H1 (cell line): ENCODE data around the gene GALNT17. TPM values are rescaled to one million over a fixed set of nuclear protein-coding genes. Genes with fewer than 3 reads are reported as not detected.

Experiments
- CTCF ChIA-PET: fragments of 300-600 bp; sonication (Branson Sonifier 250); formaldehyde crosslinking; loops from one replicate; lab custom pipeline; 2021; ENCODE audit not compliant: partially characterized antibody; lab: Charles Lee
- POLR2A ChIA-PET: fragments of 300-600 bp; sonication (Branson Sonifier 250); formaldehyde crosslinking; loops from one replicate; lab custom pipeline; 2021; ENCODE audit warnings: inconsistent platforms; ENCODE audit not compliant: partially characterized antibody; lab: Charles Lee
- DNase-seq, 2 experiments: peaks; one replicate each; pipeline versions ENCODE4 v3.0.0 to v3.0.0-alpha.2; 2010 to 2022; ENCODE audit warnings: low spot score in 2 of 2, low read depth in 1 of 2, mixed read lengths in 1 of 2
- FAIRE-seq: peaks from 2 replicates; lab custom pipeline; 2011; peaks lifted over from hg19 to GRCh38; lab: Jason Lieb, UNC
- H2AFZ ChIP-seq: 2 replicates; pipeline ENCODE4 v1.8.1; 2012; ENCODE audit warnings: low read length, inconsistent platforms
- H2AK5ac ChIP-seq: 2 replicates; pipeline ENCODE4 v1.6.1; 2013; ENCODE audit warnings: low read depth, low read length
- H2BK120ac ChIP-seq: replicated peaks from 2 replicates; pipeline ENCODE3; 2013; ENCODE audit warnings: low read depth, low read length, inconsistent platforms
- H2BK12ac ChIP-seq: 2 replicates; pipeline ENCODE4 v1.6.1; 2013; ENCODE audit warnings: low read depth, low read length
- H2BK15ac ChIP-seq: 2 replicates; pipeline ENCODE4 v1.6.1; 2013; ENCODE audit warnings: low read length
- H2BK20ac ChIP-seq: 2 replicates; pipeline ENCODE4 v1.6.1; 2013; ENCODE audit warnings: low read length
- H2BK5ac ChIP-seq: 2 replicates; pipeline ENCODE4 v1.6.1; 2013; ENCODE audit warnings: low read depth, low read length
- H3K14ac ChIP-seq: 2 replicates; pipeline ENCODE4 v1.6.1; 2013; ENCODE audit warnings: inconsistent platforms; ENCODE audit not compliant: insufficient read length
- H3K18ac ChIP-seq: 2 replicates; pipeline ENCODE4 v1.6.1; 2013; ENCODE audit warnings: low read length; ENCODE audit errors: extremely low read depth
- H3K23ac ChIP-seq: 2 replicates; pipeline ENCODE4 v1.6.1; 2013; ENCODE audit warnings: inconsistent platforms; ENCODE audit not compliant: insufficient read length
- H3K23me2 ChIP-seq: 2 replicates; pipeline ENCODE4 v1.6.1; 2013; ENCODE audit warnings: low read depth, low read length
- H3K27ac ChIP-seq: 2 replicates; pipeline ENCODE4 v1.6.1; 2011; ENCODE audit warnings: low read depth, low read length, inconsistent platforms
- H3K27me3 ChIP-seq, 4 experiments: replicated peaks in 1 of 4; 1 replicate in 1 of 4; 2 replicates in 3 of 4; pipeline versions ENCODE4 v1.6.1 to v1.8.1; 2011 to 2013; ENCODE audit warnings: low read length in 3 of 4, mild to moderate bottlenecking in 3 of 4, inconsistent platforms in 2 of 4, mixed read lengths in 2 of 4, moderate library complexity in 1 of 4; ENCODE audit not compliant: control insufficient read depth in 3 of 4, insufficient read depth in 3 of 4; ENCODE audit errors: extremely low read depth in 1 of 4
- H3K36me3 ChIP-seq, 4 experiments: 2 replicates each; pipeline versions ENCODE4 v1.6.1 to v1.8.1; 2011 to 2013; ENCODE audit warnings: mild to moderate bottlenecking in 4 of 4, low read length in 3 of 4, moderate library complexity in 2 of 4, control low read depth in 1 of 4, inconsistent platforms in 1 of 4; ENCODE audit not compliant: insufficient read depth in 4 of 4, control insufficient read depth in 2 of 4
- H3K4ac ChIP-seq: replicated peaks from 2 replicates; pipeline ENCODE3; 2013; ENCODE audit warnings: low read length, low read depth, mixed read lengths, inconsistent platforms; ENCODE audit not compliant: insufficient read length
- H3K4me1 ChIP-seq, 4 experiments: replicated peaks in 1 of 4; 1 replicate in 1 of 4; 2 replicates in 3 of 4; pipeline versions ENCODE4 v1.6.1 to v1.8.1; 2011 to 2013; ENCODE audit warnings: low read length in 3 of 4, inconsistent platforms in 2 of 4, mixed read lengths in 1 of 4; ENCODE audit not compliant: insufficient read depth in 4 of 4, control insufficient read depth in 3 of 4
- H3K4me2 ChIP-seq, 2 experiments: 2 replicates each; pipeline versions ENCODE4 v1.6.1 to v1.8.1; 2011 to 2013; ENCODE audit warnings: low read depth in 2 of 2, low read length in 2 of 2, control low read depth in 1 of 2, inconsistent platforms in 1 of 2, mild to moderate bottlenecking in 1 of 2; ENCODE audit not compliant: insufficient read depth in 1 of 2
- H3K4me3 ChIP-seq, 4 experiments: fragments of 200-600, 300-600 bp in 1 of 4; sonication (generic), shearing (Covaris generic), sonication (Bioruptor Twin) in 1 of 4; 2 replicates each; pipeline versions ENCODE4 v1.5.1 to v1.8.1; 2011 to 2016; ENCODE audit warnings: low read length in 4 of 4, low read depth in 3 of 4, control low read depth in 2 of 4, inconsistent platforms in 2 of 4, mild to moderate bottlenecking in 2 of 4, mixed read lengths in 1 of 4, moderate library complexity in 1 of 4; ENCODE audit not compliant: insufficient read depth in 2 of 4; ENCODE audit errors: extremely low read depth in 1 of 4
- H3K56ac ChIP-seq: replicated peaks from 2 replicates; pipeline ENCODE3; 2013; ENCODE audit warnings: low read depth, mild to moderate bottlenecking, mixed read lengths, low read length, inconsistent platforms; ENCODE audit not compliant: insufficient read length
- H3K79me1 ChIP-seq: 2 replicates; pipeline ENCODE4 v1.6.1; 2013; ENCODE audit warnings: low read depth, low read length, control low read depth
- H3K79me2 ChIP-seq, 2 experiments: 2 replicates each; pipeline versions ENCODE4 v1.6.1 to v1.8.1; 2012 to 2013; ENCODE audit warnings: low read length in 2 of 2, mild to moderate bottlenecking in 2 of 2, inconsistent platforms in 1 of 2; ENCODE audit not compliant: insufficient read depth in 2 of 2, control insufficient read depth in 1 of 2
- H3K9ac ChIP-seq, 4 experiments: replicated peaks in 1 of 4; 1 replicate in 1 of 4; 2 replicates in 3 of 4; pipeline versions ENCODE4 v1.6.1 to v1.8.1; 2011 to 2013; ENCODE audit warnings: low read depth in 3 of 4, low read length in 3 of 4, control low read depth in 2 of 4, mild to moderate bottlenecking in 2 of 4, moderate library complexity in 2 of 4, inconsistent platforms in 1 of 4; ENCODE audit errors: extremely low read depth in 1 of 4
- H3K9me3 ChIP-seq, 2 experiments: 2 replicates each; pipeline versions ENCODE4 v1.6.1 to v1.8.1; 2012 to 2013; ENCODE audit warnings: mild to moderate bottlenecking in 2 of 2, moderate library complexity in 2 of 2, control low read depth in 1 of 2, inconsistent platforms in 1 of 2, low read depth in 1 of 2, low read length in 1 of 2, mixed read lengths in 1 of 2; ENCODE audit not compliant: insufficient read depth in 2 of 2
- H4K20me1 ChIP-seq, 2 experiments: replicated peaks in 1 of 2; 2 replicates each; pipeline versions ENCODE3 to v1.8.1; 2011 to 2013; ENCODE audit warnings: inconsistent platforms in 2 of 2, low read length in 2 of 2, mild to moderate bottlenecking in 1 of 2; ENCODE audit not compliant: insufficient read depth in 2 of 2, control insufficient read depth in 1 of 2
- H4K5ac ChIP-seq: 2 replicates; pipeline ENCODE4 v1.6.1; 2013; ENCODE audit warnings: low read length, low read depth, mixed read lengths, inconsistent platforms; ENCODE audit not compliant: insufficient read length
- H4K8ac ChIP-seq: 2 replicates; pipeline ENCODE4 v1.8.0; 2013; ENCODE audit warnings: mild to moderate bottlenecking, moderate library complexity, low read length, inconsistent platforms; ENCODE audit not compliant: insufficient read depth; ENCODE audit errors: extremely low read depth
- H4K91ac ChIP-seq: replicated peaks from 2 replicates; pipeline ENCODE3; 2013; ENCODE audit warnings: low read length, mixed read lengths, inconsistent platforms; ENCODE audit not compliant: insufficient read length
- ATF2 ChIP-seq: IDR thresholded peaks from 2 replicates; pipeline ENCODE4 v1.6.1; 2012; ENCODE audit warnings: low read length, inconsistent platforms
- BRCA1 ChIP-seq: IDR thresholded peaks from 2 replicates; pipeline ENCODE4 v1.6.1; 2012; ENCODE audit warnings: low read depth, low read length, improper control_type of control experiment
- CBX5 ChIP-seq: fragments of 300-800, 300-1000 bp; sonication (generic); IDR thresholded peaks from 2 replicates; pipeline ENCODE4 v1.7.1; 2016; ENCODE audit warnings: antibody characterized with exemption, low read length, low read depth
- CBX8 ChIP-seq: fragments of 300-800, 300-1000 bp; sonication (generic); IDR thresholded peaks from 2 replicates; pipeline ENCODE4 v1.7.1; 2016; ENCODE audit warnings: low read depth, low read length, borderline replicate concordance
- CEBPB ChIP-seq: IDR thresholded peaks from 2 replicates; pipeline ENCODE4 v1.6.1; 2012; ENCODE audit warnings: low read depth, low read length
- FOSL1 ChIP-seq: IDR thresholded peaks from 2 replicates; pipeline ENCODE4 v1.6.1; 2011; ENCODE audit warnings: mild to moderate bottlenecking, low read depth, low read length, moderate library complexity; ENCODE audit not compliant: insufficient read depth
- JUND ChIP-seq: IDR thresholded peaks from 2 replicates; pipeline ENCODE4 v1.6.1; 2011; ENCODE audit warnings: mild to moderate bottlenecking, improper control_type of control experiment, low read length
- NRF1 ChIP-seq: IDR thresholded peaks from 2 replicates; pipeline ENCODE4 v1.6.1; 2011; ENCODE audit warnings: mild to moderate bottlenecking, low read depth, low read length, improper control_type of control experiment
- PHF8 ChIP-seq: fragments of 200-600 bp; sonication (generic); conservative IDR thresholded peaks from 2 replicates; pipeline ENCODE4 v1.7.1; 2012; ENCODE audit warnings: low read depth, mild to moderate bottlenecking, inconsistent platforms, low read length, moderate library complexity
- RXRA ChIP-seq: IDR thresholded peaks from 2 replicates; pipeline ENCODE4 v1.6.1; 2011; ENCODE audit warnings: low read depth, mild to moderate bottlenecking, low read length, moderate library complexity; ENCODE audit not compliant: insufficient read depth
- SIRT6 ChIP-seq: IDR thresholded peaks from one replicate; pipeline ENCODE4 v1.7.1; 2012; ENCODE audit warnings: low read length, inconsistent platforms
- SIX5 ChIP-seq: IDR thresholded peaks from 2 replicates; pipeline ENCODE4 v1.6.1; 2011; ENCODE audit warnings: mild to moderate bottlenecking, low read depth, low read length
- WGBS, 2 experiments: shearing (Covaris generic) in 1 of 2; methylation state at CpG; one replicate each; pipeline versions ENCODE4 v1.1.6 to v1.1.7; 2013 to 2015; ENCODE audit warnings: low lambda C conversion rate in 2 of 2, mixed read lengths in 2 of 2, inconsistent platforms in 1 of 2, low coverage in 1 of 2, missing lambda C conversion rate in 1 of 2; ENCODE audit not compliant: insufficient replicate concordance in 2 of 2, insufficient coverage in 1 of 2, insufficient read length in 1 of 2; ENCODE audit errors: extremely low coverage in 1 of 2, missing lambda C conversion rate in 1 of 2; 5-methylcytosine and 5-hydroxymethylcytosine counted together
- polyA plus RNA-seq, 7 experiments: library from polyadenylated mRNA; depleted of rRNA in 3 of 7; stranded (reverse) in 5 of 7; unstranded in 2 of 7; fragments of >200 nt in 5 of 7; fragments of 200-250 nt in 2 of 7; gene quantifications; 1 replicate in 5 of 7; 2 replicates in 1 of 7; 4 replicates in 1 of 7; pipeline versions ENCODE4 v1.2.1 to v1.2.3, GENCODE V29; 2011 to 2013; ENCODE audit warnings: missing spikeins in 2 of 7, mixed read lengths in 2 of 7
- total RNA-seq: library from RNA; stranded (reverse); fragmentation: NEBNext Ultra II Directional; extraction: Animal tissue kit (Norgen Biotek cat#: 25700); gene quantifications from 2 replicates; pipeline ENCODE4 v1.2.1, GENCODE V29; 2021
- TF ChIP-seq, protein P1 (sequence below): IDR thresholded peaks from 2 replicates; pipeline ENCODE4 v1.6.1; 2012; ENCODE audit warnings: inconsistent platforms

The GALNT17 gene
- total and polyA plus RNA-seq, 2 of the 8 experiments (the other 6 are each of a cell fraction or from before 2014, with no cell fraction given): 37.7 to 47.0 TPM

GRCh38 chr7:71649812-71650211 lies 517.9 kb downstream of the GALNT17 start:
- no peaks in the 10 kb centered on the region for H3K23me2 ChIP-seq
- TF ChIP-seq CBX8: no peak
- no peak for TF ChIP-seq PHF8
- no peak for TF ChIP-seq CBX5
- TF ChIP-seq RXRA: no peak
- no peak for TF ChIP-seq SIRT6
- no peak for TF ChIP-seq JUND
- TF ChIP-seq SIX5: no peak
- no peak for TF ChIP-seq CEBPB
- TF ChIP-seq BRCA1: no peak
- TF ChIP-seq ATF2: no peak
- no peak for TF ChIP-seq FOSL1
- TF ChIP-seq, protein P1, sequence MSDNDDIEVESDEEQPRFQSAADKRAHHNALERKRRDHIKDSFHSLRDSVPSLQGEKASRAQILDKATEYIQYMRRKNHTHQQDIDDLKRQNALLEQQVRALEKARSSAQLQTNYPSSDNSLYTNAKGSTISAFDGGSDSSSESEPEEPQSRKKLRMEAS: no peak
- TF ChIP-seq NRF1: no peak

More at GRCh38 chr7:71649812-71650211, 517.9 kb downstream of the GALNT17 start:
- ChIA-PET POLR2A (interaction anchor here (1.1 kb wide), 1 partner anchor 16 kb away, joined by 3 read pairs; no protein-coding TSS in a partner anchor), CTCF (interaction anchor here (1.0 to 1.4 kb wide), 2 partner anchors 18 to 84 kb away, joined by 5 read pairs; no protein-coding TSS in a partner anchor)
- Histone ChIP-seq H3K4me2 (no peak overlapping the region), H3K56ac (no peak overlapping the region), H3K9me3 (peaks cover 0 to 4% of the 10 kb centered on the region in 2 experiments; a peak in 1 of 4 replicates), H2BK15ac (peak overlapping the region; percentile 77; the same call in 1 of the 2 replicates), H2BK20ac (no peak overlapping the region), H3K36me3 (no peaks in the 10 kb centered on the region), H3K79me2 (no peaks in the 10 kb centered on the region), H2AK5ac (no peak overlapping the region), H2BK5ac (peak overlapping the region; percentile 7; the same call in 1 of the 2 replicates), H2BK12ac (no peak overlapping the region), H4K8ac (no peak overlapping the region), H3K4ac (no peak overlapping the region), H3K27me3 (no peaks in the 10 kb centered on the region), H2BK120ac (no peak overlapping the region), H3K4me1 (peaks cover 0 to 10% (median 3%) of the 10 kb centered on the region in 4 experiments; a peak in 3 of 7 replicates), H3K79me1 (no peaks in the 10 kb centered on the region), H3K9ac (no peak overlapping the region), H3K23ac (no peak overlapping the region), H3K27ac (no peak overlapping the region), H4K5ac (no peak overlapping the region), H4K20me1 (no peaks in the 10 kb centered on the region), H3K4me3 (no peak overlapping the region), H2AFZ (no peak overlapping the region), H3K18ac (no peak overlapping the region), H4K91ac (no peak overlapping the region), H3K14ac (no peak overlapping the region)
- FAIRE-seq (no peak), DNase-seq (no peak)
- WGBS, 2 experiments: 78% methylated on average over 1 of the region's 1 CpG; no CpG with 5 or more reads in 1 of the 2 experiments
